NCI-H748 (cell line): Measurements from ENCODE around the gene LRRC45.
A peak's percentile ranks its signal among the peaks of the same experiment; 100 is the strongest.

Experiments
- DNase-seq: peaks from one replicate; lab custom pipeline; 2025; ENCODE audit not compliant: unreplicated experiment; lab: John Stamatoyannopoulos, UW

LRRC45 gene

GRCh38 chr17:82050152-82050760 lies 27.2 kb downstream of the LRRC45 start:
- DNase-seq, result no peak

GRCh38 chr17:82050761-82051641 lies 27.9 kb downstream of the LRRC45 start:
- DNase-seq, result peak; percentile 37

GRCh38 chr17:82051776-82052637 lies 28.9 kb downstream of the LRRC45 start, which contains the start of the genes GPS1 and RFNG:
Gene GPS1 (plus strand): TSS chr17:82051898. CDS start chr17:82051932, 34 bp downstream.
Gene RFNG (minus strand): TSS chr17:82051811. CDS start chr17:82051766, 45 bp downstream.
- DNase-seq, result peak; percentile 72

GRCh38 chr17:82052638-82053059 lies 29.5 kb downstream of the LRRC45 start:
- no peak for DNase-seq

- DNase-seq, result no peak
Measured at GRCh38 chr17:82053130-82053529, 30.0 kb downstream of the LRRC45 start.

- no peak for DNase-seq
Measured at GRCh38 chr17:82053556-82054263, 30.6 kb downstream of the LRRC45 start.

GRCh38 chr17:82054351-82055022 lies 31.4 kb downstream of the LRRC45 start:
- no peak for DNase-seq

GRCh38 chr17:82055023-82055964 lies 32.2 kb downstream of the LRRC45 start:
- no peak for DNase-seq

- DNase-seq, result no peak
Measured at GRCh38 chr17:82055965-82056728, 33.0 kb downstream of the LRRC45 start.

GRCh38 chr17:82056729-82057621 lies 33.9 kb downstream of the LRRC45 start:
- no peak for DNase-seq

GRCh38 chr17:82058230-82058854 lies 35.2 kb downstream of the LRRC45 start:
- no peak for DNase-seq

GRCh38 chr17:82058855-82059249 lies 35.7 kb downstream of the LRRC45 start:
- DNase-seq, result no peak

- no peak for DNase-seq
Measured at GRCh38 chr17:82059272-82060000, 36.3 kb downstream of the LRRC45 start.

GRCh38 chr17:82060001-82060380 lies 36.9 kb downstream of the LRRC45 start:
- no peak for DNase-seq

- no peak for DNase-seq
Measured at GRCh38 chr17:82060614-82061013, 37.5 kb downstream of the LRRC45 start.
